GM13977 (cell line): ENCODE results near the gene RHAG.

Experiments used
- DNase-seq: peaks from one replicate; pipeline ENCODE4 v3.0.0; 2012; ENCODE audit warnings: low spot score
- in situ Hi-C: fragments of 300-500 bp; cut with MboI; formaldehyde crosslinking; loops from one replicate; pipeline ENCODE4 v1.12.0; 2022; ENCODE audit warnings: low sequenced_read_pairs, low pct_unique_long_range_greater_than_20kb, mixed read lengths, inconsistent platforms; ENCODE audit not compliant: unreplicated experiment
- TF ChIP-seq, protein P1 (sequence below): IDR thresholded peaks from 2 replicates; pipeline ENCODE4 v1.5.1; 2012; ENCODE audit warnings: mild to moderate bottlenecking, control low read depth; ENCODE audit not compliant: insufficient read depth; ENCODE audit errors: extremely low read depth, missing control alignments

Gene RHAG

DNA sequence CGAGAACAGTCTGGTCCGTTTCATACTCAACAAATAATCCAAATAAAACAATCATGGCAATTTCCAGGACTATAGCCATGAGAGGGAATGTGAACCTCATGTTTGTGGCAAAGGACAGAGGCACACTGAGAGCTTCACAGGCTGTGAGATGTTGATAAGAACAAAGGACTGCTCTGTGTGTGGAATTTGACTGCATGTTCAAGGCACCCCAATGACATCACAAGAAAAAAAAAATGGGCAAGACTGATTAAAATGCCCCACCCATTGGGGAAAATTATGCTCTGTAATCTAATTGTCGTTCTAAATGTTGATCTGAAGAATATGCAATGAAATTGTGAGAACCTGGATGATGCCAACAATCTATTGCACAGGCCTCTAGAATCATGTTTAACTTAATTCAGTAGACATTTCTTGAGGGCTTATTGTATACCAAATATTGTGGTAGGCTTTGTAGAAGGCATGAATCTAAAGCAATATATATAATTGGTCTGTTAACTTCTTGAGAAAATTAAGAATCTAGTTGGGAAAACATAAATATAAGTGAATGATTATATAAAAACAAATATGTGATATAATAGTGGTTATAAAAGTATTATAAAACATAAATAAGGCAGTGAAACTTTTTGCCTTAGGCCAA, at the start of gene RHAG:
TSS of gene RHAG (minus strand) at position 127 of the 637 bp plus-strand sequence. CDS start at position 100, 27 bp downstream.
- TF ChIP-seq, protein P1, sequence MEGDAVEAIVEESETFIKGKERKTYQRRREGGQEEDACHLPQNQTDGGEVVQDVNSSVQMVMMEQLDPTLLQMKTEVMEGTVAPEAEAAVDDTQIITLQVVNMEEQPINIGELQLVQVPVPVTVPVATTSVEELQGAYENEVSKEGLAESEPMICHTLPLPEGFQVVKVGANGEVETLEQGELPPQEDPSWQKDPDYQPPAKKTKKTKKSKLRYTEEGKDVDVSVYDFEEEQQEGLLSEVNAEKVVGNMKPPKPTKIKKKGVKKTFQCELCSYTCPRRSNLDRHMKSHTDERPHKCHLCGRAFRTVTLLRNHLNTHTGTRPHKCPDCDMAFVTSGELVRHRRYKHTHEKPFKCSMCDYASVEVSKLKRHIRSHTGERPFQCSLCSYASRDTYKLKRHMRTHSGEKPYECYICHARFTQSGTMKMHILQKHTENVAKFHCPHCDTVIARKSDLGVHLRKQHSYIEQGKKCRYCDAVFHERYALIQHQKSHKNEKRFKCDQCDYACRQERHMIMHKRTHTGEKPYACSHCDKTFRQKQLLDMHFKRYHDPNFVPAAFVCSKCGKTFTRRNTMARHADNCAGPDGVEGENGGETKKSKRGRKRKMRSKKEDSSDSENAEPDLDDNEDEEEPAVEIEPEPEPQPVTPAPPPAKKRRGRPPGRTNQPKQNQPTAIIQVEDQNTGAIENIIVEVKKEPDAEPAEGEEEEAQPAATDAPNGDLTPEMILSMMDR: no peak
- in situ Hi-C loops: no loop called here
- no peak for DNase-seq

DNA sequence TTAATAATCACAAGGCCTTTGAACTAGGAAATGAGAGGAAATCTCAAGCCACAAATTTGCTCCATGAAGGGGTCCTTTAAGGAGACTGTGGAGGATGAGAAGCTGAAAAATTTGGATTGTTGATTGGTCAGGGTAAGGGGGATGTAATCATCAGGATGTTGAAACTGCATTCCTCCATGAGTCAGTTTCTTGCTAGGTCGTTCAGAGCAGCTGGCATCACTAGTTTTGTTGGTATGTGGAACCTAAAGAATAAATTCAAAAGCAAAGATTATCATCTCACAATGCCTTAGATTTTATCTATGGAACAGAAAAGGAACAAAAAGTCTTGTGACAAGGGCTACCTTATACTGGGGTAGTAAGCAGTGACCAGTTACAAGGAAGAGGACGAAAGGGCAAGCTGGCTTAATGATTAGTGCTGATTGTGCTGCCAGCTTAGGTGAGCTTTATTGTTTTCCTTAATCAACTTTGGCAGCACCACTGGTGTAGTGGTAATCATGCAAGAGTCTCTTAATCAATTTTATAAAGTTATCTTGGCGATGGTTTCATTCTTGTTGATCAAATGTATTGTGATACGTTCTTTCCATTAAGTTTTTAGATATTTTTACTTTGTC, 40.1 kb upstream of the RHAG start:
- TF ChIP-seq, protein P1: no peak
- in situ Hi-C loops: no loop called here
- no peak for DNase-seq

DNA sequence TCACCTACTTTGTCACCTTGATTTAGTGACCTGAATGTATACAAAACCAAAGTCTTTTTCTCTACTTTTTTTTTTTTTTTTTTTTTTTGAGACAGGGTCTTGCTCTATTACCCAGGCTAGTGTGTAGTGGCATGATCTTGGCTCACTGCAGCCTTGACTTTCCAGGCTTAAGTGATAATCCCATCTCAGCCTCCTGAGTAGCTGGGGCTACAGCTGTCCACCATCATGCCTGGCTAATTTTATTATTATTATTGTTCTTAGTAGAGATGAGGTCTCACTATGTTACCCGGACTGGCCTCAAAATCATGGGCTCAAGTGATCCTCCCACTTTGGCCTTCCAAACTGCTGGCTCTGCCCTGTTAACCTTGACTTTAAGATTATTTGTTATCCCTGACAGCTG, 39.2 kb upstream of the RHAG start:
- no peak for DNase-seq
- in situ Hi-C loops: no loop called here
- TF ChIP-seq, protein P1: no peak

DNA sequence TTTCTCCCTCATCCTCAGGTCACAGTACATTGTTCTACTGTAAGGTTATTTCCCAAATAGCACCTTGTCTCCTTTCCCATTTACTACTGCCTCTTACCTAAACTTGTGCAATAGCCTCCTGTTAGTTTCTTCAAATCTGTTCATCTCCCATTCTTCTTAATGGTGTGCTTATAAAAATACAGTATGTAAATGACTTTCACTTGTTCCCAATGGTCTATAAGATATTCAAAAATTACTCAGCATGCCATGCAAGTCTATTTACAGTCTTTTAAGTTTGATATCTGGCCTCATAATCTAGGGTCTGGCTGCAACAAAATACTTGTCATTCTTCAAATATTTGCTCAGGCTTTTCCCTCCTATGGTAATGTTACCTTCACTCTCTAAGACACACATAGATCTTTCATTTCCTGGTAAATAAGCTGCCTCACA, 31.5 kb upstream of the RHAG start:
- in situ Hi-C loops: no loop called here
- TF ChIP-seq, protein P1: no peak
- DNase-seq: no peak

DNA sequence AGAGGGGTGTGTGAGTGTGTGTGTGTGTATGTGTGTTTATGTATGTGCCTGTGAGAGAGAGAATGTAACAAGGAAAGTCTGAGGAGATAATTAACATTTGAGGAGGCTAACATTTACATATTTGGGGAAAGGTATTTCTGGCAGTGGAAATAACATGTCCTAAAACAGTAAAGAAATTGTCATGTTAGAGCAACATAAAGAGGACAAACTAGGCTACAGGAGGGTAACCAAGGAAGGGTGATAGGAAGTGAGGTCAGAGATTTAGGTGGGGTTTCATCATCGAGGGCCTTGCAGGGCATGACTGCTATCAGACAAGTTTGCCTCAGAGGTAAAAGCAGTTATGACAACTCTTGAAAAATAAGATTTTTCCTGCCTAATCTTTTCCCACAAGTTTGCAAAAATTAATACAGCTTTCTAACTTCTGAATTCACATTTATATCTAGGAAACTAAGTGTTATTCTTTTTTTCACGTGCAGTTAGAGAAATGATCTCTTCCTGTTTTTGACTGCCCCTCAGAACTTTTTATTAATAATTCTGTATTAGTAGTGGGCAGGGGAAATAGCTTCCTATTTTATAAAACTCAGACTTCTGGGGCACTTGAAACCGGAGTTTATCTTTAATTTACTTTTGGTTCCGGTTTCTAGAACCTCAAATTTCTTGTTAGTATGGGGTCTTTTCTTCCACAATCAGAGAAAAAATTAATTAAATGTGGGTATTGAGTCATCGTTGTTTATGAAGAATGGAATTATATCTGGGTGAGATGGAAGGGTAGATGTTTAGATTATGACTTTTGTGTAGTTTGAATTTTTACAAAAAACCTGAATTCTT, 30.5 kb upstream of the RHAG start:
- TF ChIP-seq, protein P1: no peak
- no peak for DNase-seq
- in situ Hi-C loops: no loop called here

DNA sequence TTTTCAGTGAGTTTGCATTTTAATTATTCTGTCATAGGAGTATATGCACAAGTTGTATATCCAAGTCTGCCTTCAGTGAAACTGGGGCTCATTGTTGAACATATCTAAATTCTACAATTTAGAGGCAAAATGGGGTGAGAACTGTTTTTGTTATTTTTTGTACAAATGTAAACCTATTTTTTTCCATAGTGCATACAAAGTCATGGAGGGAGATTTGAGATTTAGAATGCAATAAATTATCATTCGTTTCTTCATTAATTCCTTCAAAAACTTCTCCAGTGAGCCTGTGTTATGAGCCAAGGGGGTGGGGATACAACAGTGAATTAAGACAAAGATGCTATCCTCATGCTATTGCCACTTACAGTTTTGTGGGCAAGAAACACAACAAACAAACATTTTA, 29.8 kb upstream of the RHAG start:
- in situ Hi-C loops: no loop called here
- TF ChIP-seq, protein P1: no peak

More for the DNA sequence above, 29.8 kb upstream of the RHAG start:
- DNase-seq: no peak
